Stimulated activated CD8-positive, alpha-beta memory T cell treated with anti-CD3 and anti-CD28 coated beads, Interleukin-15, amount 100 ng/mL, for 24 hours (primary cell): ENCODE data around the gene DTL.

Experiments
- DNase-seq: peaks from one replicate; pipeline ENCODE4 v3.0.0-alpha.2; 2020; ENCODE audit warnings: low read depth

Gene DTL

GRCh38 chr1:212035835-212036605 is 472 bp downstream of the DTL start:
- no peak for DNase-seq

- DNase-seq: no peak
Observed at GRCh38 chr1:212037900-212038299, 2.4 kb downstream of the DTL start.

- DNase-seq: no peak
Observed at GRCh38 chr1:212039622-212040021, 4.1 kb downstream of the DTL start.

GRCh38 chr1:212040629-212041412 is 5.3 kb downstream of the DTL start:
- no peak for DNase-seq

DNA sequence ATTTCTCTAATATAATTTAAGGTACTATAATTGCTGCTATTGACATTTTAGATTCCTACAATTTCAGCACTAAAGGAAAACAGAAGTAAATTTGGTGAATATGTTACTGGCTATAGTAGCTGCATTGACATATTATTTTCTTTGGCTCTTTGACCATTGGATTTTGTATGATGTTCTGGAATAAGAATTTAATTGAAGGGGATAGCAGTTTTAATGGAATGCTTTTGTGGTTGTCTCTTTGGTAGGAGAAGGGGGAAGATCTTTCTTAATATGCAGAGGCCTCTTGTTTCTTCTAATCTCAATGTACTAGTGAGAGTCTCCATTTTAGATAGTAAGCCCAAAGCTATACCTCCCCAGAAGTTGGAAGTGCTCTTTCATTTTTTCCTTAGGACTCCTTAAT is 6.9 kb downstream of the DTL start:
- DNase-seq: no peak

DNA sequence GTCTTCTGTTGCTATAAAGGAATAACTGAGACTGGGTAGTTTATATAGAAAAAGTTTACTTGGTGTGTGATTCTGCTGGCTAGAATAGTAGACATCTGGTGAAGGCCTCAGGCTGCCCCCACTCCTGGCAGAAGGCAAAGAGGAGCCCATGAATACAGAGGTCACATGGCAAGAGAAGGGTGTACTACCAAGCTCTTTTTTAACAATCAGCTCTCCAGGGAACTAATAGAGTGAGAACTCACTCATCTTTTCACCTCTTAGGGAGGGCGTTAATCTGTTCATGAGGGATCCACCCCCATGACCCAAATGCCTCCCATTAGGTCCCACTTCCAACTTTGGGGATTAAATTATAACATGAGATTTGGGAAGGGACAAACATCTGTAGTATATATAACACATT is 9.3 kb downstream of the DTL start:
- DNase-seq: no peak

- no peak for DNase-seq
Observed at GRCh38 chr1:212045981-212046380, 10.4 kb downstream of the DTL start.

DNA sequence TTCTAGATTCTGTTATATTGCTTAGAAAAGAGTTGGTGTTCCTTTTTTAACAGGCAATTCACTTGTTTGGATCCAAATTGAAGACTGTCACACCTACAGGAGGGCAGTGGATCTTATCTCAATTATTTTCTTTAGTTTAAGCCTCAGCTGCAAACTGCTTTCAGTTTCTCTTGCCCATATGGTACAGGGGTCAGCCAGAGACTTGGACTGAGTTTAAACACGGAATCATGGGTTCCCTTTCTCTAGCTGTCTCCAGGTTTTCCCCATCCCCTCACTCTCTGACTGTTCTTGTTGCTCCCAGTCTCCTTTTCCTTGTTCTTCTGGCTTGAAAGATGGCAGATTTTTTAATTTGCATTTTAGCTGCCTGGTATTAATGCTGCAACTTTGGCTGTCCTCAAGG is 18.4 kb downstream of the DTL start:
- no peak for DNase-seq

DNA sequence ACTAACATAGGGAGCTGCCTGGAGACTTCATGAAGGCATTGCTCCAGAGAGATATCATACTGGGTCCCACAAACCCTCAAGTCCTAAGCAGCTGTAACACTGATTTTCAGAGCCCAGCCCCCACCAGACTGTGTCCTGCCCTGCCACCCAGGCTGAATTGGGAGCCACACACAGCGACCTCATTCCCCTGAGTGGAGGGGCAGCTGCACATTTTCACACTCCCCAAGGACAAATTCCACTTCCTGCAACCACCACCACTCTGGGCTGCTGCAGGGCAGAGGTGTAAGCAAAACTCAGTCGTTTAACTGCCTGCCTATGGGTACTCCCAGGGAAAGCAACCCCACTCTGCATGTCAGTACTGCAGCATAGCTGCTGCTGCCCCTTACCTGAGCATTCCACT is 19.8 kb downstream of the DTL start:
- no peak for DNase-seq

- DNase-seq: no peak
Observed at GRCh38 chr1:212060632-212061472, 25.3 kb downstream of the DTL start.

DNA sequence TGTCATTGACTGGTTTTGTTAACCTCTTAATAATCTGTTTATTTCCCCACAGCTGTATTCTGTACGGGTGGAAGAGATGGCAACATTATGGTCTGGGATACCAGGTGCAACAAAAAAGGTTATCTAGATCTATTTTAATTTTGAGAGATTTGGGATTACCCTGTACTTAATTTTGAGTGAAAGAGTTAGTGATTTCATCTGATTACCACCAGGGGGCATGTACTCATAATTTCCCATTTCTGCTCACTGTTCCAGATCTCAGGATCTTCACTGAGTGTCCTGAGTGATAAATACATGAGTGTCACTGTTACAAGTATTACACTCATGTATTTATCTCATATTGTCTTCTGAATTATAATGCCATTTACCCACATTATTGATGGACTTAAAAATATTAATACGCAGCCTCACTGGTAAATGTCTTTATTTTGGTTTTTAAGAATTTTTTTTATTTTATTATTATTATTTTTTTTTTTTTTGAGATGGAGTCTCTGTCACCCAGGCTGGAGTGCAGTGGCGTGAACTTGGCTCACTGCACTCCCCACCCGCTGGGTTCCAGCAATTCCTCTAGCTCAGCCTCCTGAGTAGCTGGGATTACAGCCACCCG is 27.4 kb downstream of the DTL start:
- no peak for DNase-seq

GRCh38 chr1:212067787-212068186 is 32.2 kb downstream of the DTL start:
- no peak for DNase-seq

GRCh38 chr1:212070720-212071302 is 35.3 kb downstream of the DTL start:
- DNase-seq: no peak

GRCh38 chr1:212072047-212072446 is 36.5 kb downstream of the DTL start:
- no peak for DNase-seq

DNA sequence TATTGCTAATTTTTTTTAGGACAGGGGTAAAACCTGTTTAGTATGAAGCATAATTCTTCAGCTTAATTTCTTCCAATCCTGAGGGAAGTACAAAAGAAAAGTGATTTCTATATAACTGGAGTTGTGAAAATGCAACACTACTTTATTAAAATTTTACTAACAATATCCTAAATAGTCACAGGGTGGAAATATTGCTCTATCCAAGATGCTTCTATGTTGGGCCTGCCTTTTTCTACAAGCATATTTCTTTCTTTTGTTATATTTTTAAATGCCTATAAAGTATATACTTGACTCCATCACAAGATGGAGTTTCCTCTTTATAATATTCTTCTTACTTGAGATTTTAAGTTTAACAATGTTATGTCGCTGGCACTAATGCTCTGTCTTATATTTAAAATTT is 37.9 kb downstream of the DTL start:
- no peak for DNase-seq

DNA sequence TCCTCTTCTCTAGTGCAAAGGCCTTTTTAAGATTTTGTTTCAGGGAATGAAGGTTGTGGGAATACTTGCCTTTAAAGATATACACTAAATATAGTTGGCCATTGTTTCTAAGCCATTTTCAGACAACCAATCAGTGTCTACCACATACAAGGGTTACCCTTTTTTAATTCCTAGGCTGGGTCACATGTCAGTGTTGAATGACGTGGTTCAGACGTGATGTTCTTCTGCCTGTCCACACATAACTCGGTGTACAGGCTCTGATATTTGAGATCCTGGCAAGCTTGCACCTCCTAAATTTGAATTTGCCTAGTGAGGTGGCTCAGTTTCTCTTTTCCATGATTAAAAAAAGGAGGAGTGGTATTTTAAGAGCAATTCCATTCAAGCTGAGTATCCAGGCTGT is 38.8 kb downstream of the DTL start:
- DNase-seq: no peak

GRCh38 chr1:212074856-212075255 is 39.3 kb downstream of the DTL start:
- DNase-seq: no peak

DNA sequence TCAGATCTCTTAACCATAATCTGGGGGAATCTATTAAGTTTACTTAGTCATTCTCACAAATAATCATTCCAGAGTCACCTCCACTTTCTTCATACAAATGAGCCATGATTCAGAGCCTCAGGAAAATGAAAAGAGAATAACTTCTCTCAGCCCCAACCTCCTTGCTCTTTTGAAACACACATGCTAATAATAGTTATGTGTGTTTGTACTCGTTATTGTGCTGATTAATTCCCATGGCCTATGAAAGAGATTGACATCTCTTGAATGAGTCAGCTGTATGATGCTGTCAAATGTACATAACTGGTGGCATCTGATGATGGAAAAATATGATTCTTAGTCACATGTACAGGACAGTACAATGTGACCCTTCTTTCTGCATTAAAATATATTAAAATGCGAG is 41.5 kb downstream of the DTL start:
- no peak for DNase-seq

GRCh38 chr1:212078826-212079225 is 43.3 kb downstream of the DTL start:
- no peak for DNase-seq

- DNase-seq: no peak
Observed at GRCh38 chr1:212082765-212083406, 47.3 kb downstream of the DTL start.

DNA sequence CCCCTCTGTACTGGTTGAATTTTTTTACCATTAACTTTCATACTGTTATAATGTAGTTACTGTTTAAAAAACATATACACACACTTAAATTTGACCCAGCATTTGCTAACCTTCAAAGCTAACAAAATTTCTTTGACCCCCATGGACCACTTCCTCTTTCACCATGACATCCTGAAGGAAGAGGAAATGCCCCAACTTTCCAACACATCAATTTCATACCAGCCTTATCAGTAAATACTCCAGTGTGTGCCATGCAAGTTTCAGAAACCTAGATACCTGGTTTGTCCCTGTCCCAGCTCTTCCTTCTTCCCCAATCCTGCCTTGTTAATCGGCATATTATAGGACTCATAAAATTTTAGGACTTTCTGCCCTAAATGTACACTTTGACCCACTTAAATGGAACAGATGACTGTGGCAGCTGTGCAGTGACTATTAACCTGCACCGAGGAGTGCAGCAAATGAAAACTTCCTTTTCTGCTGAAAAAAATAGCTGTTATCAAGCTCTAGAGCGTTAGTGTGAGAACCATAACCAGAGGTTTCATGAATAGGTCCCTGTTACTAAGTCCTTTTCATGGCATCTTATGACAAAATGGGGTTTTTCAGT is 54.1 kb downstream of the DTL start:
- DNase-seq: no peak
